Activated T-cell treated with anti-CD3 and anti-CD28 coated beads, Interleukin-2, amount 50 U/mL, for 72 hours (primary cell): ENCODE results near the gene MEAK7. TPM values are rescaled to one million over a fixed set of nuclear protein-coding genes. Genes with fewer than 3 reads are reported as not detected.
A peak's percentile ranks its signal among the peaks of the same experiment; 100 is the strongest.
"Not testable (repeated sequence)": the region's sequence is repeated elsewhere in the genome, so short reads cannot be mapped to it uniquely, and the experiment has no call there.

Experiments used
- ATAC-seq, 2 donors: fragments of 150-1000 bp; cut with Tn5 transposase; replicated peaks in 1 of 2; 2 replicates each; pipeline ENCODE4 v1.10.0; 2021; ENCODE audit warnings: moderate library complexity in 2 of 2, mild to moderate bottlenecking in 1 of 2
- DNase-seq, 2 donors: peaks; one replicate each; pipeline ENCODE4 v3.0.0; 2021 to 2022; ENCODE audit warnings: mixed read lengths in 1 of 2
- H3K27ac Mint-ChIP-seq: one replicate; pipeline ENCODE4 v1.8.0; 2022; ENCODE audit warnings: mild to moderate bottlenecking, moderate library complexity, mixed read lengths
- H3K27me3 Mint-ChIP-seq: one replicate; pipeline ENCODE4 v1.8.0; 2022; ENCODE audit warnings: low read depth, mixed read lengths
- H3K36me3 Mint-ChIP-seq, 2 donors: one replicate each; pipeline ENCODE4 v1.8.0; 2022; ENCODE audit warnings: mixed read lengths in 2 of 2, mild to moderate bottlenecking in 1 of 2; ENCODE audit not compliant: insufficient read depth in 2 of 2
- H3K4me1 Mint-ChIP-seq: one replicate; pipeline ENCODE4 v1.8.0; 2022; ENCODE audit warnings: low read depth, mixed read lengths
- H3K4me3 Mint-ChIP-seq, 2 donors: one replicate each; pipeline ENCODE4 v1.8.0; 2022; ENCODE audit warnings: mild to moderate bottlenecking in 2 of 2, mixed read lengths in 2 of 2, moderate library complexity in 2 of 2
- H3K9me3 Mint-ChIP-seq, 2 donors: one replicate each; pipeline ENCODE4 v1.8.0; 2022; ENCODE audit warnings: mixed read lengths in 2 of 2
- total RNA-seq, 2 donors: library from RNA; stranded (reverse); gene quantifications; one replicate each; pipeline ENCODE4 v1.2.3, GENCODE V29; 2022

MEAK7 gene
- total RNA-seq, 2 donors from 2014 or later, result 15.6 to 27.9 TPM

- ATAC-seq, result no peak
- Mint-ChIP-seq H3K4me1 (peaks cover 24% of the 10 kb centered on the region), H3K27ac (no peak overlapping the region), H3K27me3 (no peaks in the 10 kb centered on the region), H3K36me3 (peaks cover 11% of the 10 kb centered on the region in 2 donors), H3K4me3 (no peak overlapping the region), H3K9me3 (peaks cover 7 to 9% of the 10 kb centered on the region in 2 donors)
- DNase-seq, result no peak
These were observed 23.9 kb upstream of the MEAK7 start for GRCh38 chr16:84528322-84528721.

- no peak for ATAC-seq
- H3K4me3 Mint-ChIP-seq, result no peak overlapping the region
- H3K36me3 Mint-ChIP-seq, result peaks cover 11% of the 10 kb centered on the region in 2 donors
- peaks cover 7 to 9% of the 10 kb centered on the region in 2 donors for H3K9me3 Mint-ChIP-seq
- no peak overlapping the region for H3K27ac Mint-ChIP-seq
- H3K27me3 Mint-ChIP-seq, result no peaks in the 10 kb centered on the region
- no peak for DNase-seq
- H3K4me1 Mint-ChIP-seq, result peaks cover 24% of the 10 kb centered on the region
These were observed 23.2 kb upstream of the MEAK7 start for GRCh38 chr16:84527532-84528269.

- Mint-ChIP-seq H3K27me3 (no peaks in the 10 kb centered on the region), H3K36me3 (peaks cover 11% of the 10 kb centered on the region in 2 donors), H3K4me1 (peaks cover 26% of the 10 kb centered on the region), H3K27ac (no peak overlapping the region), H3K9me3 (peaks cover 7 to 9% of the 10 kb centered on the region in 2 donors), H3K4me3 (no peak overlapping the region)
- DNase-seq, result no peak
- no peak for ATAC-seq
These were observed 22.5 kb upstream of the MEAK7 start for GRCh38 chr16:84526794-84527531.

GRCh38 chr16:84524941-84525581 lies 20.6 kb upstream of the MEAK7 start:
- not testable (repeated sequence) for ATAC-seq, DNase-seq, H3K36me3 Mint-ChIP-seq, H3K4me3 Mint-ChIP-seq, H3K9me3 Mint-ChIP-seq, H3K27ac Mint-ChIP-seq, H3K27me3 Mint-ChIP-seq
- peaks cover 40% of the 10 kb centered on the region for H3K4me1 Mint-ChIP-seq

- peaks cover 4% of the 10 kb centered on the region in 2 donors for H3K9me3 Mint-ChIP-seq
- H3K27me3 Mint-ChIP-seq, result no peaks in the 10 kb centered on the region
- H3K4me3 Mint-ChIP-seq, result no peak overlapping the region
- H3K36me3 Mint-ChIP-seq, result peaks cover 4 to 5% of the 10 kb centered on the region in 2 donors
- peak in 1 of 2 donors; percentile 50 for DNase-seq
- ATAC-seq, result peak; percentile 58 to 70
- no peak overlapping the region for H3K27ac Mint-ChIP-seq
- peaks cover 46% of the 10 kb centered on the region for H3K4me1 Mint-ChIP-seq
These were observed 20.0 kb upstream of the MEAK7 start for GRCh38 chr16:84524346-84524920.

- ATAC-seq (no peak), DNase-seq (no peak)
- Mint-ChIP-seq H3K36me3 (no peaks in the 10 kb centered on the region), H3K27me3 (no peaks in the 10 kb centered on the region), H3K9me3 (no peaks in the 10 kb centered on the region), H3K4me1 (peaks cover 64% of the 10 kb centered on the region), H3K27ac (no peak overlapping the region), H3K4me3 (no peak overlapping the region)
These were observed 17.0 kb upstream of the MEAK7 start for GRCh38 chr16:84521497-84521770.

GRCh38 chr16:84520725-84521496 lies 16.5 kb upstream of the MEAK7 start:
- Mint-ChIP-seq H3K36me3 (no peaks in the 10 kb centered on the region), H3K4me1 (peaks cover 69% of the 10 kb centered on the region), H3K9me3 (no peaks in the 10 kb centered on the region), H3K27ac (no peak overlapping the region), H3K27me3 (no peaks in the 10 kb centered on the region), H3K4me3 (peak overlapping the region in 1 of 2 donors; percentile 22)
- ATAC-seq (no peak), DNase-seq (no peak)

GRCh38 chr16:84519855-84520254 lies 15.4 kb upstream of the MEAK7 start:
- H3K9me3 Mint-ChIP-seq, result no peaks in the 10 kb centered on the region
- H3K36me3 Mint-ChIP-seq, result no peaks in the 10 kb centered on the region
- H3K4me1 Mint-ChIP-seq, result peaks cover 79% of the 10 kb centered on the region
- DNase-seq (peak in 1 of 2 donors; percentile 75), ATAC-seq (peak in 1 of 2 donors; percentile 29)
- peak overlapping the region; percentile 79 for H3K27ac Mint-ChIP-seq
- H3K4me3 Mint-ChIP-seq, result peak overlapping the region; percentile 44 to 68
- no peaks in the 10 kb centered on the region for H3K27me3 Mint-ChIP-seq

GRCh38 chr16:84518804-84519341 lies 14.4 kb upstream of the MEAK7 start:
- no peaks in the 10 kb centered on the region for H3K9me3 Mint-ChIP-seq
- H3K36me3 Mint-ChIP-seq, result no peaks in the 10 kb centered on the region
- DNase-seq, result peak; percentile 70 to 80
- ATAC-seq, result peak; percentile 59
- peaks cover 83% of the 10 kb centered on the region for H3K4me1 Mint-ChIP-seq
- no peaks in the 10 kb centered on the region for H3K27me3 Mint-ChIP-seq
- peak overlapping the region; percentile 31 for H3K27ac Mint-ChIP-seq
- H3K4me3 Mint-ChIP-seq, result peak overlapping the region; percentile 25 to 68

GRCh38 chr16:84518220-84518619 lies 13.8 kb upstream of the MEAK7 start:
- Mint-ChIP-seq H3K4me1 (peaks cover 89% of the 10 kb centered on the region), H3K4me3 (peak overlapping the region; percentile 17 to 27)
- H3K36me3 Mint-ChIP-seq, H3K27ac Mint-ChIP-seq, DNase-seq, H3K9me3 Mint-ChIP-seq, H3K27me3 Mint-ChIP-seq, ATAC-seq: not testable (repeated sequence)

- Mint-ChIP-seq H3K4me1 (peaks cover 87% of the 10 kb centered on the region), H3K4me3 (no peak overlapping the region), H3K36me3 (peaks cover 0 to 5% of the 10 kb centered on the region in 2 donors), H3K27ac (no peak overlapping the region), H3K27me3 (no peaks in the 10 kb centered on the region), H3K9me3 (no peaks in the 10 kb centered on the region)
- ATAC-seq, result no peak
- no peak for DNase-seq
These were observed 12.9 kb upstream of the MEAK7 start for GRCh38 chr16:84517366-84517765.
